H1 (cell line): ENCODE measurements around the gene SEMA4D.

Experiments
- CTCF ChIP-seq, 3 experiments: IDR thresholded peaks; 1 replicate in 2 of 3; 2 replicates in 1 of 3; pipeline versions ENCODE4 v1.5.1 to v1.6.1; 2011; ENCODE audit warnings: low read length in 3 of 3, mild to moderate bottlenecking in 3 of 3, inconsistent platforms in 2 of 3, low read depth in 1 of 3, moderate library complexity in 1 of 3; ENCODE audit not compliant: insufficient read depth in 1 of 3; ENCODE audit errors: control extremely low read depth in 1 of 3
- FOSL1 ChIP-seq: IDR thresholded peaks from 2 replicates; pipeline ENCODE4 v1.6.1; 2011; ENCODE audit warnings: mild to moderate bottlenecking, low read depth, low read length, moderate library complexity; ENCODE audit not compliant: insufficient read depth
- MAX ChIP-seq: IDR thresholded peaks from 2 replicates; pipeline ENCODE4 v1.6.1; 2012; ENCODE audit warnings: inconsistent platforms
- POLR2A ChIP-seq, 2 experiments: IDR thresholded peaks; 1 replicate in 1 of 2; 2 replicates in 1 of 2; pipeline ENCODE4 v1.6.1; 2011; ENCODE audit warnings: low read depth in 2 of 2, low read length in 2 of 2, mild to moderate bottlenecking in 2 of 2; ENCODE audit errors: control extremely low read depth in 1 of 2
- RFX5 ChIP-seq: IDR thresholded peaks from 2 replicates; pipeline ENCODE4 v1.6.1; 2011; ENCODE audit warnings: low read depth, low read length, improper control_type of control experiment, borderline replicate concordance

GRCh38 chr9:89440046-89440445 lies 57.9 kb downstream of the SEMA4D start:
- TF ChIP-seq CTCF (IDR thresholded peaks at IDR 0.05; ENCODE audit: control extremely low read depth in 1 of 3, insufficient read depth in 1 of 3, low read depth in 1 of 3, low read length in 3 of 3) (no peak), MAX (no peak), RFX5 (no peak), POLR2A (IDR thresholded peaks at IDR 0.05; ENCODE audit: control extremely low read depth in 1 of 2, low read depth in 2 of 2, low read length in 2 of 2) (no peak), FOSL1 (no peak)
